HG03442 (cell line): ENCODE data around the gene MEX3D.
"Not testable (repeated sequence)": the region's sequence is repeated elsewhere in the genome, so short reads cannot be mapped to it uniquely, and the experiment has no call there.

ENCODE experiments used
- ATAC-seq: cut with Tn5 transposase; IDR thresholded peaks from one replicate; pipeline ENCODE4 v1.9.1; 2021; ENCODE audit warnings: mild to moderate bottlenecking, moderate library complexity; ENCODE audit not compliant: unreplicated experiment

Gene MEX3D

DNA sequence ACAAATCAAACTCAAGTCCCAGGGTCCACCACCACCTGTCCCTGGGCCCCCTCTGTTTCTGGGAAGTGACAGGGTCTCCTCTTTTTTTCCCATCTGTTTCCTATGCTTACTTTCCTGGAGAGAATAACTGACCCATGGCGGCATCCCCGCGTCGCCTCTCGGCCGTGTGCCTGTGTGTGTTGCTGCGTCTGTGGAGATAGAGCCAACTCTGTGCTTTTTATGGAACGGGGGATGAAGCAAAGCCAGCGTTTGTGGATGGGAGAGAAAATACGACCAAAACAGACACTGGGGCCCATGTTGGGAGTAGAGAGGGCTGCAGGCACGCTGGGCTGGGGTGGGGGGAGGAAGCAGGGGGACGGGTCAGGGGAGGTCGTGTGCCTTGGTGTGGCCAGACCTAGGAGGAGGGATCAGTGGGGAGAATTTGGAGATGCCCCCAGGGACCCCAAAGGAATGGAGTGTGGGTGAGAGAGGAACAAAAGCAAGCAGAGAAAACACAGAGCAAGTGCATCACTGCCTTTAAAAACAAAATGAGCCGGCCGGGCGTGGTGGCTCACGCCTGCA, 27.7 kb downstream of the MEX3D start:
- no peak for ATAC-seq

GRCh38 chr19:1539749-1540148, 28.4 kb downstream of the MEX3D start:
- not testable (repeated sequence) for ATAC-seq

DNA sequence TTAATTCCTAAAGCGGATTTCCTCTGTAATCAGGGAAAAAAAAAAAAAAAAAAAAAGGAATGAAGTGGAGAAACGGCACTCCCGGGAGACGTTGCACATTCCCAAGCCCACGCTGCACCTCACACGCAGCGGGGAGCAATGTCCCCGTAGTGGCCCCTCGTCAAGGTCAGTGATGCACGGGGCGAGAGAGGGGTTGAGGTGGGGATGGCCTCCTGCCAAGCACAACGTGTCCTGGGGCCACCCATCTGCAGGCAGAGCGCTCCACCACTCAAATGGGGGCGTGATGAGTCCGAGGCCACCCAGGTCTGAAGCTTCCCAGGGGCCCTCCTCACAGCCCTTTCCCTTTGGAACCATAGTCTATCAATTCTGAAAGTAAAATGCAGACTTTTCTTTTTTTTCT, 29.1 kb downstream of the MEX3D start:
- ATAC-seq = no peak

DNA sequence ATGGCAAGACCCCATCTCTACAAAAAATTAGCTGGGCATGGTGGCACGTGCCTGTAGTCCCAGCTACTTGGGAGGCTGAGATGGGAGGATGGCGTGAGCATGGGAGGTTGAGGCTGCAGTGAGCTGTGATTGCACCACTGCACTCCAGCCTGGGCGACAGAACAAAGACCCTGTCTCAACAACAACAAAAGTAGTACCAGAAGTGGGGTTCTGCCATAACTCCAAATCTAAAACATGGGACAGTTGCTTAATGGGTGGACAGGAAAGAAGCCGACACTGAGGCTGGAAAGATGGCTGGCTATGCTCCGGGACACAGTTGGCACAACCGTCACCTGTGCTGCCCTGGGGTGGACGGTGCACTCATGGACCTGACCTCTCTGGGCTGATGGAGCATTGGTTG, 32.4 kb downstream of the MEX3D start:
- not testable (repeated sequence) for ATAC-seq

DNA sequence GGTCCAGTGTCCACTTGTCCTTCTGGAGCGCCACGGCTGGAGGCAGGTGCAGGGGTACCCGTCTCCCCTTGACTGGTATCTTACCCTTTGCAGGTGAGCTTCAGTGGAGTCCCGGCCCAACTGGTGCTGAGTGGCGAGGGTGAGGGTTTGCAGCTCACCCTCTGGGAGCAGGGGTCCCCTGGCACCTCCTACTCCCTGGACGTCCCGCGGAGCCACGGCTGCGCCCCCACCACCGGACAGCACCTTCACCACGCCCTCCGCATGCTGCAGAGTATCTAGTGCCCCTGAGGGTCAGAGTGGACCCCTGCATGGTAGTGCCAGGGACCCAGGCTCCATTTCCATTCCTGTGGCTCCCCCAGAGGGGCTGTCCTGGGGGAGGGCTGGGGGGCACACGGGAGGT, 33.2 kb downstream of the MEX3D start:
- ATAC-seq = no peak

GRCh38 chr19:1533510-1534150, 34.5 kb downstream of the MEX3D start:
- ATAC-seq = no peak

GRCh38 chr19:1532003-1532402, 36.1 kb downstream of the MEX3D start:
- ATAC-seq = no peak

DNA sequence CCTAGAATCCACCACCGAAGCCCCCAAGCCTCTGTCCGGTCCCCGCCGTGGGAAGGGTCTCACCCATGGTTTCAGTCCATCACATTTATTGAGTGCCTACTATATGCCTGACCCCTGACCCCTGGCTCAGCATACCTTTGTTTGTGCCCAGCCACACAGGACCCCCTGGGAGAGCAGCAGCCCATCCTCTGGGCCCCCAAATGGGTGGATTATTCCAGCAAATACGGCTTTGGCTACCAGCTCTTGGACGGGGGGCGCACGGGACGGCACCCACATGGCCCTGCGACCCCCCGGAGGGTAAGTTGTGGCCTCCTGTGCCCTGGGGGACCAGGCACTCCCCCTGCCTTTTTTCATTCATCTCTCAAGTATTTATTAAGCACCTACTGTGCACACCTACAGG, 36.5 kb downstream of the MEX3D start:
- ATAC-seq = no peak

DNA sequence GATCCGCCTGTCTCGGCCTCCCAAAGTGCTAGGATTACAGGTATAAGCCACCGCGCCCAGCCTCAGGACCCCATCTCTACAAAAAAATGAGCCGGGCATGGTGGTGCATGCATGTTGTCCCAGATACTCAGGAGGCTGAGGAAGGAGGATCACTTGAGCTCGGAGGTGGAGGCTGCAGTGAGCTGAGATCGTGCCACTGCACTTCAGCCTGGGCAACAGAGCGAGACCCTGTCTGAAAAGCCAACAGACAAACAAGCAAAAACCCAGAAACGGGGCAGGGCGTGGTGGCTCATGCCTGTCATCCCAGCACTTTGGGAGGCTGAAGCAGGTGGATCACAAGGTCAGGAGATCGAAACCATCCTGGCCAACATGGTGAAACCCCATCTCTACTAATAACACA, 37.3 kb downstream of the MEX3D start:
- ATAC-seq = not testable (repeated sequence)

GRCh38 chr19:1529430-1529816, 38.7 kb downstream of the MEX3D start:
- ATAC-seq = no peak

- ATAC-seq = no peak
Measured at GRCh38 chr19:1528596-1529429, 39.3 kb downstream of the MEX3D start.

DNA sequence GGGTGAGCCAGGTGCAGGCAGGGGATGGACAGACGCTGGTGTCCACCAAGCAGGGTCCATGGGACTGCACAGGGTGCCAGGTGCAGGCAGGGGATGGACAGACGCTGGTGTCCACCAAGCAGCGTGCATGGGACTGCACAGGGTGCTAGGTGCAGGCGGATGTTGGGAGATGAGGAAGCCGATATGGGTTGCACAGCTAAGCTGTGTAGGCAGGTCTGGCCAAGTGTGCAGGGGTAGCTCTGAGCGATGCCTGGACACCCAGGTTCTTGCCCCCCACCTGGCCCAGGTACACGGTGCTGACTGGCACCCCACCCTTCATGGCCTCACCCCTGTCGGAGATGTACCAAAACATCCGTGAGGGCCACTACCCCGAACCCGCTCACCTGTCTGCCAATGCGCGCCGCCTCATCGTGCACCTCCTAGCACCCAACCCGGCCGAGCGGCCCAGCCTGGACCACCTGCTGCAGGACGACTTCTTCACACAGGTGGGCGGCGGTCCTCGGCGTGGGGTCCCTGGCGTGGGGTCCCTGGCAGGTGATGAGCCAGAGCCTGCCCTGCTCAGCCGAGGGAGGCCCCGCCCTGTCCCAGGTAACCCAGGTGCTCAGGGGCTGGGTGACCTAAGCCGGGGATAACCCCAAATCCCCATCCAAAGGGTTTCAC, 40.3 kb downstream of the MEX3D start:
- no peak for ATAC-seq

DNA sequence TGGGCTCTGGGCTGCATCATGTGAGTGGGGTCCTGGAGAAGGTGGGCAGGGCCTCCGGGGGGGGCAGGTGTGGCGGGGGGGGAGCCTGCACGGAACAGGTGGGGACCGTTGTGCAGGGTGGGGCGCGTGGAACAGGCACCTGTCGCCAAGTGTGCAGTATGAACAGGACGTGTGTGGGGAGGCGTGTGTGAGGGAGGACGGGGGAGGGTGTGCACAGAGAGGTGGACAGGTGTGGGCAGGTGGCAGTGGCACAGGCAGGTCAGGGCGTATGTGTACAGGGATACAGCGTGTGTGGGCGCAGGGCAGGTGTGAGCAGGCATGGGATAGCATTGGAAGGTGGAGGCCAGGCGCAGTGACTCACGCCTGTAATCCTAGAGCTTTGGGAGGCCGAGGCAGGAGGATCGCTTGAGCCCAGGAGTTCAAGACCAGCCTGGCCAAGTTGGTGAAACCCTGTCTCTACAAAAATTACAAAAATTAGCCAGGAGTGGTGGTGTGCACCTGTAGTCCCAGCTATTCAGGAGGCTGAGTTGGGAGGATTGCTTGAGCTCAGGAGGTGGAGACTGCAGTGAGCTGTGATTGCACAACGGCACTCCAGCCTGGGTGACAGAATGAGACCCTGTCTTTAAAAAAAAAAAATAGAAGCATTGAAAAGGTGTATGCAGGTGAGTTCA, 41.0 kb downstream of the MEX3D start:
- ATAC-seq = no peak

DNA sequence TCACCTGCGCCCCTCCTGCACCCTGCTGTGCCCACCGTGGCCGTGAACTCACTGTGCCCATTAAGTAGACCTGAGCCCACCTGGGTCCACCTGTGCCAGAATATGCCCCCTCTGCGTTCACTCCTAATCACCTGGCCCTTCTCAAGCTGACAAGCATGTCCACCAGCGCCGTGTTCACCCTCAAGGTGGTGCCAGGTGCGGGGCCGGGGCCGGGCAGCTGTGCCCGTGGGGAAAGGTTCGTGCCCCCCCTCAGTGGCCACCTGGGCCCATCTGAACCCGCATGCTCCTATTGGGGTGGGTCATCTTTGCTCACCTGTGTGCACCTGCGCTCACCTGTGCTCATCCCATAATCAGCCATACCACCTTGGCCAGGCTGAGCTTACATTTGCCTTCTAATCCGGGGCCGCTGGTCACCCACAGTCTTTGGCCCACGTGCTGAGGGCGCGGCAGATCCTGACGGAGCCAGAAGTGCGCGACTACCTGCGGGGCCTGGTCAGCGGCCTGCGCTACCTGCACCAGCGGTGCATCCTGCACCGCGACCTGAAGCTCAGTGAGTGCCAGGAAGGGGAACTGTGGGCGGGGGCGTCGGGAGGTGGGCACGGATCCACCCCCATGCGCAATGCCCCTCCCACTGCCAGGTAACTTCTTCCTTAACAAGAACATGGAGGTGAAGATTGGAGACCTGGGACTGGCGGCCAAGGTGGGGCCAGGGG, 41.9 kb downstream of the MEX3D start:
- ATAC-seq = no peak

- no peak for ATAC-seq
Measured at GRCh38 chr19:1525343-1525742, 42.8 kb downstream of the MEX3D start.

DNA sequence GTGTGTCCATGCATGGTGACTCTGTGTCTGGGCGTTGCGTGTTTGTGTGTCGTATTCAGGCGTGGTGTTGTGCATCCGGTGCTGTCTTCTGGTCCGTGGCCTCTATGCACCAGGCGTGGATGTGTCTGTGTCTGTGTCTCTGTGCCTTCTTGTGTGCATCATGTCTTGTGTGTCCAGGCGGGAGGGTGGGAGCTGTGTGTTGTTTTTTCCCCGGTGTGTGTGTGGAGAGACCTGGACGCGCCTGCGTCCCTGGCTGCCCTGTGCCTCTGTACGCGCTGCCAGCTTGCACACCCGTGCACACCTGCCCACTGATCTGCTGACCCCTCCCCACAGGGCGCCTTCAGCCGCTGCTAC, 43.2 kb downstream of the MEX3D start:
- ATAC-seq = no peak

DNA sequence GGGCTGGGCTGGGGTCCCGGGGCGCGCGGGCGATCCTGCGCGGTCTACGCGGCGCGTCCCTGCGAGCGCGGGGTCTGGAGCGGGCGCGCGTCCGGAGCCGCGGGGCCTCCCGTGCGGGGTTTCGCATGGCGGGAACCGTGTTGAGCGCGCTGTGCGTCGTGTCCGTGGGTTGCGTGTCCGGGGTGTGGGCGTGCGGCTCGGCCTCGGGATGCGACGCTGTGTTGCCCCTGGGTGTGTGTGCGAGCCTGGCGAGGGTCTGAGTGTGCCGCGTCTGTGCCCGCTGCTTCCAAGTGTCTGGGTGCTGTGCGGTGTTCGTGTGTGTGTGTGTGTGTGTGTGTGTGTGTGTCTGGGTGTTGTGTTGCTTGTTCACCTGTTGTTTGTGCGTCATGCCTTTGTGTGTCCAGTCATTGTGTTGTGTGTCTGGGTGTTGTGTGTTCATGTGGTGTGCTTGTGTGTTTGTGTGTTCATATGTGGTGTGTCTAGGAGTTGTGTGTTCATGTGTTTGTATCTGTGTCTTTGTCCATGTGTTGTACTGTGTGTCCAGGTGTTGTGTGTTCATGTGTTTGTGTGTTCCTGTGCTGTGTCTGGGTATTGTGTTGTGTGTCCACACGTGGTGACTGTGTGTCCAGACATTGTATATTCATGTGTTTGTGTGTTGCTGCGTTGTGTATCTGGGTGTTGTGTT, 43.7 kb downstream of the MEX3D start:
- ATAC-seq = no peak

GRCh38 chr19:1523412-1524286, 44.5 kb downstream of the MEX3D start, which contains the start of gene PLK5:
Gene PLK5, plus strand, starts transcription at chr19:1524077. Its CDS starts 2,920 bp downstream, at chr19:1526997.
- no peak for ATAC-seq

- no peak for ATAC-seq
Measured at GRCh38 chr19:1522838-1523237, 45.3 kb downstream of the MEX3D start.
